Measurements from ENCODE around the gene B4GALT5. TPM values are rescaled to one million over a fixed set of nuclear protein-coding genes. Genes with fewer than 3 reads are reported as not detected.
"Not testable (repeated sequence)": the region's sequence is repeated elsewhere in the genome, so short reads cannot be mapped to it uniquely, and the experiment has no call there.

Gene B4GALT5
- 63.4 and 82.0 TPM in 2 replicates for total RNA-seq

- DNase-seq (ENCODE audit: extremely low read depth, low read depth, low spot score), result no peak
Measured at GRCh38 chr20:49713753-49714712, at the start of gene B4GALT5. TSS of gene B4GALT5 (minus strand) at chr20:49713878. CDS start at chr20:49713690, 188 bp downstream.

GRCh38 chr20:49762940-49763766, 49.5 kb upstream of the B4GALT5 start:
- no peak for DNase-seq (ENCODE audit: extremely low read depth, low read depth, low spot score)

- not testable (repeated sequence) for DNase-seq (ENCODE audit: extremely low read depth, low read depth, low spot score)
Measured at GRCh38 chr20:49761888-49762287, 48.2 kb upstream of the B4GALT5 start.

- no peak for DNase-seq (ENCODE audit: extremely low read depth, low read depth, low spot score)
Measured at GRCh38 chr20:49759266-49759950, 45.7 kb upstream of the B4GALT5 start.

- DNase-seq (ENCODE audit: extremely low read depth, low read depth, low spot score), result no peak
Measured at GRCh38 chr20:49758781-49759180, 45.1 kb upstream of the B4GALT5 start.

- DNase-seq (ENCODE audit: extremely low read depth, low read depth, low spot score), result no peak
Measured at GRCh38 chr20:49757597-49757996, 43.9 kb upstream of the B4GALT5 start.

- DNase-seq (ENCODE audit: extremely low read depth, low read depth, low spot score), result no peak
Measured at GRCh38 chr20:49756241-49756640, 42.6 kb upstream of the B4GALT5 start.

GRCh38 chr20:49754596-49754995, 40.9 kb upstream of the B4GALT5 start:
- DNase-seq (ENCODE audit: extremely low read depth, low read depth, low spot score), result no peak

GRCh38 chr20:49753133-49753532, 39.5 kb upstream of the B4GALT5 start:
- DNase-seq (ENCODE audit: extremely low read depth, low read depth, low spot score), result no peak

- no peak for DNase-seq (ENCODE audit: extremely low read depth, low read depth, low spot score)
Measured at GRCh38 chr20:49752201-49752903, 38.7 kb upstream of the B4GALT5 start.

GRCh38 chr20:49751397-49751736, 37.7 kb upstream of the B4GALT5 start:
- DNase-seq (ENCODE audit: extremely low read depth, low read depth, low spot score), result no peak

- DNase-seq (ENCODE audit: extremely low read depth, low read depth, low spot score), result no peak
Measured at GRCh38 chr20:49750611-49751396, 37.1 kb upstream of the B4GALT5 start.

GRCh38 chr20:49749625-49750024, 35.9 kb upstream of the B4GALT5 start:
- DNase-seq (ENCODE audit: extremely low read depth, low read depth, low spot score), result no peak

GRCh38 chr20:49748525-49748838, 34.8 kb upstream of the B4GALT5 start:
- no peak for DNase-seq (ENCODE audit: extremely low read depth, low read depth, low spot score)

GRCh38 chr20:49747707-49748524, 34.2 kb upstream of the B4GALT5 start:
- DNase-seq (ENCODE audit: extremely low read depth, low read depth, low spot score), result no peak

- no peak for DNase-seq (ENCODE audit: extremely low read depth, low read depth, low spot score)
Measured at GRCh38 chr20:49742948-49743347, 29.3 kb upstream of the B4GALT5 start.

GRCh38 chr20:49741977-49742376, 28.3 kb upstream of the B4GALT5 start:
- DNase-seq (ENCODE audit: extremely low read depth, low read depth, low spot score), result no peak

GRCh38 chr20:49740807-49741206, 27.1 kb upstream of the B4GALT5 start:
- DNase-seq (ENCODE audit: extremely low read depth, low read depth, low spot score), result no peak

- no peak for DNase-seq (ENCODE audit: extremely low read depth, low read depth, low spot score)
Measured at GRCh38 chr20:49739042-49739441, 25.4 kb upstream of the B4GALT5 start.

All from glomerular endothelial cell (primary cell).